ENCODE data around the gene CTTNBP2NL.
A peak's percentile ranks its signal among the peaks of the same experiment; 100 is the strongest.

CTTNBP2NL gene, protein sequence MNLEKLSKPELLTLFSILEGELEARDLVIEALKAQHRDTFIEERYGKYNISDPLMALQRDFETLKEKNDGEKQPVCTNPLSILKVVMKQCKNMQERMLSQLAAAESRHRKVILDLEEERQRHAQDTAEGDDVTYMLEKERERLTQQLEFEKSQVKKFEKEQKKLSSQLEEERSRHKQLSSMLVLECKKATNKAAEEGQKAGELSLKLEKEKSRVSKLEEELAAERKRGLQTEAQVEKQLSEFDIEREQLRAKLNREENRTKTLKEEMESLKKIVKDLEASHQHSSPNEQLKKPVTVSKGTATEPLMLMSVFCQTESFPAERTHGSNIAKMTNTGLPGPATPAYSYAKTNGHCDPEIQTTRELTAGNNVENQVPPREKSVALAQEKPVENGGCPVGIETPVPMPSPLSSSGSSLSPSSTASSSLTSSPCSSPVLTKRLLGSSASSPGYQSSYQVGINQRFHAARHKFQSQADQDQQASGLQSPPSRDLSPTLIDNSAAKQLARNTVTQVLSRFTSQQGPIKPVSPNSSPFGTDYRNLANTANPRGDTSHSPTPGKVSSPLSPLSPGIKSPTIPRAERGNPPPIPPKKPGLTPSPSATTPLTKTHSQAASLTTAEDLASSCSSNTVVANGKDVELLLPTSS

DNA sequence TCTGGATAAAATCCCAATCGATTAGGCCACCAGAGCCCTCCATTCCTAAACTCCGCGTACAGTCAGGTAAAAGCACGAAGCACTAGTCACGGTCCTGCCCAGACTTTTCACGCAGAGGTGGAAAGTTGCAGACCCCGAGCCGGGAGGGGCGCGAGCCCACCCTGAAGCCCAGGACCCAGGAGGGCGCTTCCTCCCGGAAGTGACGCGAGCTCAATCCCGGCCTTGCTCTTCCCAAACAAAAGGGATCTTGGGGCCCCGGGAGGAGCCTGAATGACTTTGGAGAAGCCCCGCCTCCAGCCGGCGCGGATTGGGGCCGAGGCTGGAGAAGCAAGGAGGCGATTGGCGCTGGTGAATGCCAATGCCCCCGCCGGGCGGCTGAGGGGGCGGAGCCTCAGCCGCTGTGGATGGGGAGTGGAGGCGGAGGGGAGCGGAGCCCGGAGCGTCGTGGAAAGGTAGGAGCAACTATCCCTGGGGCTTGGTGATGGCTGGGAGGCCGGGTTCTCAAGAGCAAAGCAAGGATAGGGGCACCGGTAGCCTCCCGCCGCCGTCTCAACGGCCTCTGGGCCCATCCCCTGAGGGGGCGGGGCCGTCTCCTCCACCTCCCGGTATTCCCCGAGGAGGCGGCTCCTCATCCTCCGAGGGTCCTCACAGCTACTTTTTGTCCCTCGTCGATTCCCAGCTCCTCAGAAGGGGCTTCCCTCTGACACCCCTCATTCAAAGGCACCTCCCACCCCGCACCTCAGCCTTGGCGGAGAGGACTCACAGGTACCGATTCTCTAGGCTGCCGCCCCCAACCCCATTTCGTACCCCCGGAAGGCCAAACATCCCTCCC is at the start of gene CTTNBP2NL:
Gene CTTNBP2NL (plus strand): TSS at position 394 of the 832 bp plus-strand sequence. CDS start 19,952 bp downstream, outside the sequence.
- peak; percentile 59 to 74 for DNase-seq (ENCODE audit: low read depth in 2 of 2)

GRCh38 chr1:112346801-112347350 is 49.1 kb upstream of the CTTNBP2NL start:
- no peak for DNase-seq (ENCODE audit: low read depth in 2 of 2)

DNA sequence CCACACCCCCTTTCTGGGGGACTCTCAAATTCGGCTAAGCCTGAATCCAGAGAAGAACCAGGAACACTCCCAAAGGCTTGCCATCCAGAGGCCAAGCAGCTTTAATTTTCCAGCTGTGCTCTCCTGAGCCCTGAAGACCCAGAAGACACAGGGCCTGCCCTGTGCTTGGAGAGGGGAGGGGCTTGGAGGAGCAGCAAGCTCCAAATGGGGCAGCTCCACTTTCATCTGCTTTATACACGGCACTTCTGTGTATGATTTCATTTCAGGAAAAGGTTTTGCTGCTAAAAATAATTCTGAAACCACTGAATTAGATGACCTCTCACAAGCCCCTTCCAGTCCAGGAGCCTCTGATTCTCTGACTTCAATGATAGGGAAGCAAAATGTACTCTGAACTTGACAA is 39.2 kb upstream of the CTTNBP2NL start:
- no peak for DNase-seq (ENCODE audit: low read depth in 2 of 2)

GRCh38 chr1:112357467-112357866 is 38.5 kb upstream of the CTTNBP2NL start:
- DNase-seq (ENCODE audit: low read depth in 2 of 2), result no peak

DNA sequence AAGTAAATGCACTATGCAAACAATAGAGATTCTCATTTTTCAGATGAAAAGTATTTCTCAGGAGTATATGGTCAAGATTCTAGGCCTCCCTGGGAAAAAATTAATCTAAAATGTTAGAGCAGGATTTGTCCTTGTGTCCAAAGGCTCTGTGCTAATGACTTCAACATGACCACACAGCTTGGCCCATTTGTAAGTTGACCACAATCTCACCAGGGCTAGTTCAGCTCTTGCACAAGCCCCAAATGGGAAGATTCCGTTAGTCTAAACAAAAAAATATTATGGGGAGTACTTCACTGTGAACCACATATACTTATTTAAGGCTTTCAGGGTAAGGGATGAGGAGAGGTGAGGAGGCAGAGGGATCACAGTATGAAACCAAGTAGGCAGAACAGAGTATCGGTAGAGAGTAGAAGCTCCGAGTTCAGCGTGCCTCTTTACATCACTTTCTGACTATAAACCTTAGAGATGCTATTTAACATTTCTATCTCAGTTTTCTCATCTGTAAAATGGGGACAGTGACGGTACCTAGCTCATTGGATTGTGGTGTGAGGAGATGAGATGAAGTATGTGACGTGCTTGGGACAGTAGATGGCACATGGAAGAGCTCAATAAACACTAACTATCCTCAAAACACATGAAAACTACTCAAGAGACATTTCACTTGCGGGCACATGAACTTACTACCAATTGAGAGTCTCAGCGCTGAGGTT is 37.8 kb upstream of the CTTNBP2NL start:
- no peak for DNase-seq (ENCODE audit: low read depth in 2 of 2)

GRCh38 chr1:112358798-112359408 is 37.1 kb upstream of the CTTNBP2NL start:
- DNase-seq (ENCODE audit: low read depth in 2 of 2), result peak in 1 of 2 donors; percentile 3

GRCh38 chr1:112359961-112360767 is 35.9 kb upstream of the CTTNBP2NL start:
- no peak for DNase-seq (ENCODE audit: low read depth in 2 of 2)

GRCh38 chr1:112363636-112364035 is 32.4 kb upstream of the CTTNBP2NL start:
- DNase-seq (ENCODE audit: low read depth in 2 of 2), result no peak

- DNase-seq (ENCODE audit: low read depth in 2 of 2), result no peak
Measured at GRCh38 chr1:112368198-112368597, 27.8 kb upstream of the CTTNBP2NL start.

- DNase-seq (ENCODE audit: low read depth in 2 of 2), result peak; percentile 61 to 62
Measured at GRCh38 chr1:112369392-112370285, 26.4 kb upstream of the CTTNBP2NL start.

DNA sequence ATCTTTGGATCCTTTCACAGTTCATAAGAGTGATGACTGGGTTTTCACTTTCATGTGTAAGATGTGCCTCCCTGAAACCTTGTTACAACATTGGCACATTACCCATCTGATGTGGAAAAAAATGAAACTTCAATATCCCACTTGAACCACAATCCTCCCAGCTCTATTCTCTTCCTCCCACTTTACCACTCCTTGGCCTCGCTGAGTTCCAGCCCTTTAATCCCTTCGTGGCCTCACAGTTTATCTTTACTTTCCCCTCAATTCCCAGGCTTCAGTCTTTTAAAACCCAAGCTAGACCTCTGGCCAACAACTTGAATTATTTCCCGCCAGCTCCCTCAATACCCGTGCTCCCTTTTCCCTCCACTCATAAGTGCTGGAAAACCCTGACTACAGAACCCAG is 25.0 kb upstream of the CTTNBP2NL start:
- DNase-seq (ENCODE audit: low read depth in 2 of 2), result no peak

DNA sequence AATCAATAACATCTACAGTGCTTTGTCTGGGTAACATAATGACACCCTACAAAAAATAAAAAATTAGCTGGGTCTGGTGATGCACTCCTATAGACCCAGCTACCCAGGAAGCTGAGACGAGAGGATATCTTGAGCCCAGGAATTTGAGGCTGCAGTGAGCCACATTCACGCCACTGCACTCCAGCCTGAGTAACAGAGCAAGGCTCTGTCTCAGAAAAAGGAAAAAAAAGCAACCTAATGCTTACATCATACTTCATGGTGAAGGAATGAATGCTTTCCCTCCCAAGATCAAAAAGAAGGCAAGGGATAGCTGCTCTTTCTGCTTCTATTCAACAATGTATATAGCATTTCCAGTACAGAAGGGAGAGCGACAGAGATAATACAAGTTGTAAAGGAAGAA is 24.2 kb upstream of the CTTNBP2NL start:
- no peak for DNase-seq (ENCODE audit: low read depth in 2 of 2)

GRCh38 chr1:112373806-112374205 is 22.2 kb upstream of the CTTNBP2NL start:
- DNase-seq (ENCODE audit: low read depth in 2 of 2), result no peak

DNA sequence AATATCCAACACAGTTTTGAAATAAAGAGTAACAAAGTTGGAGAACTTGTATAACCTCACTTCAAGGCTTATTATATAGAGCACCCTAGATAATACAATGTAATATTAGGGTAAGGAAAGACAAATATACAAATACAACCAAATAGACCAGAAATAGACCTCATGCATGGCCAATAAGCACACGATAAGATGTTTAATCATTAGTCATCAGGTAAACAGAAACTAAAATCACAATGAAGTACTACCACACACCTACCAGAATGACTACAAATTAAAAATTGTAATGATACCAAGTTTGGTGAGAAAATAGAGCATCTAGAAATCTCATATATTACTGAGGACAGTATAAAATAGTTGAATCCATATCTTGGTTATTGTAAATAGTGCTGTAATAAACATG is 20.3 kb upstream of the CTTNBP2NL start:
- DNase-seq (ENCODE audit: low read depth in 2 of 2), result no peak

- no peak for DNase-seq (ENCODE audit: low read depth in 2 of 2)
Measured at GRCh38 chr1:112380356-112380755, 15.7 kb upstream of the CTTNBP2NL start.

DNA sequence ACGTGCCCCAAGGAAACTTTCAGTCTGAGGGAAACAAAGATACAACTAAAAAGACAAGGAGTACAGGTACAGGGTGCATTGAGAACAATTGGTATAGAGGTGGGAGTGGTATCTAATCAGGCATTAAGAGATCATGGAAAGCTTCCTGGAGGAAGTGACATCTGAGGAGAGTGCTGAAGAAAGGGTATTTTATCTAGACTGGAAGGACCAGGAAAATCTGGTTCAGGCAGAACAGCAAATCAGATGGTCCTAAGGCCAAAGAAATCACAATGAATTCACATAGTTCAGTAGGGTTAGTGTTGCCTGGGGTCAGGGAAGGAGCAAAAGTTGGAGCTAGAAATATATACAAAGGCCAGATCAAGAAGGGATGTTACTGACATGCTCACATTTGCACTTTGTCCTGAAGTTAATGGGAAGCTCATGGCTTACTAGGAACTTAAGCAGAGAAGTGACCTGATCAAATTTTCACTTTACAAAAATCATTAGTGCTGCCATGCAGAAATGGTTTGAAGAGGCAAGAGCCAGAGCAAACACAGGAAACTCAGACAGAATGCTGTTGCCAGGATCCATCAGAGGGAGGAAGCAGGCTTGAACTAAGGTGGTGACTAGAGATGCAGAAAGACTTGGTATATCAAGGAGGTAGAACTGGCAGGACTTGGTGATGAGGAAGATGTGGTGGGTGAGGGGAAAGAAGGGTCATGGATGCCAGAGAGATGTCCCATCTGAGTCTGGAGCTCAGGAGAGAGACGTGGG is 14.5 kb upstream of the CTTNBP2NL start:
- DNase-seq (ENCODE audit: low read depth in 2 of 2), result no peak

GRCh38 chr1:112383759-112384370 is 12.1 kb upstream of the CTTNBP2NL start:
- DNase-seq (ENCODE audit: low read depth in 2 of 2), result no peak
